K562 (cell line): ENCODE results near the gene ANKRD13B. TPM values are rescaled to one million over a fixed set of nuclear protein-coding genes. Genes with fewer than 3 reads are reported as not detected.

ENCODE experiments used
- BRCA1 ChIP-seq, 2 experiments: fragments of 450-650 bp in 1 of 2; sonication (generic) in 1 of 2; formaldehyde crosslinking in 1 of 2; IDR thresholded peaks; 2 replicates each; pipeline versions ENCODE4 v1.5.0 to v1.6.1; 2017 to 2020; ENCODE audit warnings: mild to moderate bottlenecking in 1 of 2, missing genetic modification reagents in 1 of 2
- EP300 ChIP-seq: IDR thresholded peaks from 2 replicates; pipeline ENCODE4 v1.6.1; 2012; ENCODE audit warnings: low read length, improper control_type of control experiment
- FOXM1 ChIP-seq, 2 experiments: fragments of 450-650 bp in 1 of 2; sonication (generic) in 1 of 2; formaldehyde crosslinking in 1 of 2; IDR thresholded peaks; 2 replicates each; pipeline versions ENCODE4 v1.6.1 to v1.9.0; 2017 to 2022; ENCODE audit warnings: low read depth in 2 of 2, mild to moderate bottlenecking in 2 of 2, missing genetic modification reagents in 1 of 2, moderate library complexity in 1 of 2
- FOXO4 ChIP-seq: fragments of 450-650 bp; formaldehyde crosslinking; IDR thresholded peaks from 2 replicates; pipeline ENCODE4 v1.4.0; 2020; ENCODE audit warnings: mild to moderate bottlenecking, moderate library complexity
- GATA2 ChIP-seq: sonication (generic); formaldehyde crosslinking; IDR thresholded peaks from 2 replicates; pipeline ENCODE4 v1.4.0; 2020; ENCODE audit warnings: mild to moderate bottlenecking, missing genetic modification reagents
- HNRNPL ChIP-seq: fragments of 200-400 bp; formaldehyde crosslinking; IDR thresholded peaks from 2 replicates; pipeline ENCODE4 v1.6.1; 2017; ENCODE audit warnings: low read depth, mild to moderate bottlenecking, low read length
- KLF1 ChIP-seq: fragments of 450-650 bp; IDR thresholded peaks from 2 replicates; pipeline ENCODE4 v1.6.1; 2016; ENCODE audit warnings: missing genetic modification characterization, missing compliant biosample characterization
- MCM2 ChIP-seq: fragments of 450-650 bp; IDR thresholded peaks from 2 replicates; pipeline ENCODE4 v1.6.1; 2017; ENCODE audit warnings: low read depth, mild to moderate bottlenecking
- PML ChIP-seq: IDR thresholded peaks from 2 replicates; pipeline ENCODE4 v1.6.1; 2012; ENCODE audit warnings: low read length, inconsistent platforms
- RBM22 ChIP-seq: fragments of 200-400 bp; formaldehyde crosslinking; IDR thresholded peaks from 2 replicates; pipeline ENCODE4 v1.6.1; 2018; ENCODE audit warnings: low read length, low read depth; ENCODE audit not compliant: poor library complexity, severe bottlenecking
- REST ChIP-seq, 2 experiments: fragments of 450-650 bp; formaldehyde crosslinking in 1 of 2; IDR thresholded peaks; 2 replicates each; pipeline versions ENCODE4 v1.4.0 to v1.6.1; 2014 to 2020; ENCODE audit warnings: mild to moderate bottlenecking in 2 of 2, borderline replicate concordance in 1 of 2, low read depth in 1 of 2
- RFX1 ChIP-seq: fragments of 450-650 bp; IDR thresholded peaks from 2 replicates; pipeline ENCODE4 v1.6.1; 2016; ENCODE audit warnings: mild to moderate bottlenecking, moderate library complexity
- RFX7 ChIP-seq: fragments of 250-450 bp; sonication (Bioruptor Pico); IDR thresholded peaks from 2 replicates; pipeline ENCODE4 v1.5.1; 2021; ENCODE audit warnings: mild to moderate bottlenecking
- SNIP1 ChIP-seq: fragments of 450-650 bp; IDR thresholded peaks from 2 replicates; pipeline ENCODE4 v1.7.1; 2017; ENCODE audit warnings: low read depth, mild to moderate bottlenecking
- ZKSCAN3 ChIP-seq: fragments of 250-450 bp; sonication (Bioruptor Pico); IDR thresholded peaks from 2 replicates; pipeline ENCODE4 v1.4.0; 2020
- ZNF140 ChIP-seq: fragments of 250-450 bp; sonication (Bioruptor Pico); IDR thresholded peaks from 2 replicates; pipeline ENCODE4 v1.8.0; 2021; ENCODE audit warnings: moderate library complexity, mild to moderate bottlenecking, inconsistent platforms
- ZNF184 ChIP-seq: sonication (generic); formaldehyde crosslinking; IDR thresholded peaks from 2 replicates; pipeline ENCODE4 v1.5.0; 2020; ENCODE audit warnings: missing genetic modification reagents
- ZNF445 ChIP-seq: fragments of 250-450 bp; sonication (Bioruptor Pico); IDR thresholded peaks from 2 replicates; pipeline ENCODE4 v1.4.0; 2020; ENCODE audit warnings: low read depth, mild to moderate bottlenecking, moderate library complexity
- polyA plus RNA-seq, 8 experiments: library from polyadenylated mRNA; depleted of rRNA in 4 of 8; stranded (reverse) in 5 of 8; unstranded in 3 of 8; fragments of >200 nt; fragmentation: Nextera tagmentation in 2 of 8; fragmentation: Illumina TruSeq in 1 of 8; extraction: Ambion mirVana in 2 of 8; extraction: Trizol in 1 of 8; gene quantifications; 2 replicates each; pipeline versions ENCODE4 v1.2.1 to v1.2.3, GENCODE V29; 2011 to 2014; ENCODE audit warnings: inconsistent platforms in 1 of 8, missing spikeins in 1 of 8
- total RNA-seq, 7 experiments: library from RNA; depleted of rRNA in 6 of 7; stranded (reverse); fragments of >200 nt in 6 of 7; fragmentation: Illumina TruSeq in 2 of 7; extraction: Trizol in 2 of 7; gene quantifications; 2 replicates each; pipeline versions ENCODE4 v1.2.1 to v1.2.3, GENCODE V29; 2011 to 2021; ENCODE audit warnings: low replicate concordance in 1 of 7

The ANKRD13B gene
- total and polyA plus RNA-seq, 9 of the 15 experiments (the other 6 are each of a cell fraction or from before 2014, with no cell fraction given) = 0.15 to 28.1 (median 4.6) TPM

- TF ChIP-seq PML (no peak), MCM2 (no peak), EP300 (0 out of 2 replicates have a peak, but pooled peaks have one; percentile 10), BRCA1 (IDR thresholded peaks at IDR 0.05) (no peak), BRCA1 (CRISPR knock-in tag; IDR thresholded peaks at IDR 0.05) (no peak), GATA2 (CRISPR knock-in tag) (no peak), ZKSCAN3 (CRISPR knock-in tag) (no peak), ZNF184 (CRISPR knock-in tag) (no peak), HNRNPL (no peak), ZNF445 (CRISPR knock-in tag) (no peak), RBM22 (no peak), REST (IDR thresholded peaks at IDR 0.05; ENCODE audit: borderline replicate concordance) (peak; percentile 80), REST (CRISPR knock-in tag; IDR thresholded peaks at IDR 0.05; ENCODE audit: low read depth) (no peak), KLF1 (tag) (no peak), ZNF140 (CRISPR knock-in tag) (no peak), FOXM1 (IDR thresholded peaks at IDR 0.05; ENCODE audit: low read depth) (no peak), FOXM1 (CRISPR knock-in tag; IDR thresholded peaks at IDR 0.05; ENCODE audit: low read depth) (no peak), RFX1 (no peak), RFX7 (CRISPR knock-in tag) (no peak), SNIP1 (no peak), FOXO4 (no peak)
These were observed 959 bp upstream of the ANKRD13B start (continued) for GRCh38 chr17:29591737-29592608.
